ENCODE data around the gene SPP1.

The SPP1 gene

DNA sequence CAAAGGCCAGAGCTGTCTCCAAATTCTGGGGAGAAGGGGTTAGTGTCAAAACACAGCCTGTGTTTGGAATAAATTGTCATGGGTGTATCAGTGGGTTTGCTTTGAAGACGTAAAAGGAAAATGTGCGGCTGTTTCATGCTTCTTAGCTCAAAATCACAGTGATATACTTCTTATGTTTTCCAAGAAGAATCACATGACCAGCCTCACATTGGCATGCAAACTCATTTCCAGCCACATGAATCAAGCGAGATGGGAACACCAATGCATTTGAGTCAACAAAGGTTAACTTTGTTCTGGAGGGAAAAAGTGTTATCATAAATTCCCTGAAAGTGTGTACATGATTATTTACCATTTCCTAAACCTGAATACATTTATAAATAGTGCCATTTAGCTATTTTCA, 19.0 kb upstream of the SPP1 start:
- no peak for DNase-seq

DNA sequence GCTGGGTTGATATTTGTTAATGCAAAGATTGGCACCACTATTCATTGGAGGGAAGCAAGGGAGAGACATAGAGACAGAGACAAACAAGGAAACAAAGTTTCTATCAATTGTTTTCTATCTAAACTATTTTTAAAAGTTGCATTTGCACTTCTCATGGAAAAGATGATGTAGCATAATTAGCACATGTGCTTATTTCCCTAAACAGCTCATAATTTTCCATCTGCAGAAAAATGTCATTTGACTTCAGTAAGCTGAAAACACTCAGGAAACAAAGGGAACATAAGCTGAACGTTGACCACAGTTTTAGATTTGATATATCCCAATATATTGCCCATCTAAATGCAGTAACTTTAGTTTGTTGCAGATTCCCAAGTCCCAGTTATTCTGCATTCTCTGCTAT, 18.5 kb upstream of the SPP1 start:
- no peak for DNase-seq

DNA sequence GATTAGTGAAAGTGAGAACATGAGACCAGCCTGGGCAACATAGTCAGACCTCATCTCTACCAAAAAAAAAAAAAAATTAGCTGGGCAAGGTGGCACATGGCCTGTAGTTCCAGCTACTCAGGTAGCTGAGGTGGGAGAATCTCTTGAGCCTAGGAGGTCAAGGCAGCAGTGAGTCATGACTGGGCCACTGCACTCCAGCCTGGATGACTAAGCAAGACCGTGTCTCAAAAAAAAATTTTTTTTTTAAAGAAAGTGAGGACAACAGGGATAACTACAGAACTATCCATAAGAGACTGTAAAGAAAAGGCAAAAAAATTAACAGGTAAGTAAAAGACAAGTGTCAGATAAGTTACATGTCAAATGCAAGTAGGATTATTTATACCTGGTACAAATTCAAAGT, 13.5 kb upstream of the SPP1 start:
- peak in 1 of 2 experiments; percentile 11 for DNase-seq

DNA sequence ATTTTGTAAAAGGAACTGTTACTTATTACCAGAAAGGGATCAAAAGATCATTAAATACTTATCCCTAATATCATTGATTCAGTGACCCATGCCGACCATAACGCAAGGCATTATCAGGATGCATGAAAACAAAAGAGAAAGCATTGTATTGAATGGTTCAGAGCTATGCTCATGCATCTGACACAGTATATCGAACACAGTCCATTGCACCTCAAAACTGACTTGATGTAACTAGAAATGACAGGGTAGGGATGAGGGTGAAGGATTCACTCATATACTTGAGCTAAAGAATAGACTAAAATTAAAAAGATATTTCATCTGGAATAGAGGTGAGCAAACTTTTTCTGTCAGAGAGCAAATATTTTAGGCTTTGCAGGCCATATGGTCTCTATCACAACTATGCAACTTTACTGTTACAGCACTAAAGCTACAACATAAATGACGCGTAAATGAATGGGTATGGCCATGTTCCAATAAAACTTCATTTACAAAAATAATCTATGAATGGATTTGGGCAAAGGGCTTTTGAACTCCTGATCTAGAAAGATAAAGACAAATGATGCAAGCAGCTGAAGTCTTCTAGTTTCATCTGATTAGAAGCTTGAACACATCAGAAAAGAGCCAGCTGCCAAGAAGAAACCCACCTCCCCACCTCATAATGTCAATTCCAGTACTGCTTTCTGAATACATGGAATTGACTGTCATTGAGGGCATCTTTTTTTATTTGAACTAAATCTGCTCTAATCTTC, 12.9 kb upstream of the SPP1 start:
- no peak for DNase-seq

DNA sequence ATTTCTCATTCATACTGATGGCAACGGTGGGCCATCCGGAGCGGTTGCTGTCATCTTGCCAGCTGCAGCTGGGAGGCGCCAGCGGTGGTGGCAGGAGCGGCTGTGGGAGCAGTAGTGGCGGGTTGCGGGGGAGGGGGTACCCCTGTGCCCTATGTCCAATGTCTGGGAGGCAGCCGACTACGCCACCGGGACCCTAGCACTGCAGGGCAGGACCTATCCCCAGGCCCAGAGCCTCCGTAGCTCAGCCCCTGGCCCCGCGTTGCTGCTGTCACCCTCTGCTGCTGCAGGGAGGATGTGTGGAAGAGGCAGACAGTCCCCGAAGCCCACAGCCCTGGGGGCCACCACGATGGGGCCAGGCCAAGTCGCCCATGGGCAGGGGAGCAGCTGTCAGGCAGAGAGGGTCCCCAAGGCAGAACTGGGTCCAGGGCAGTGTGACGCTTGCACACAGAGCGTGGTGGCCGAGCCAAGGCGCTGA, 10.0 kb upstream of the SPP1 start:
- DNase-seq, result no peak

DNA sequence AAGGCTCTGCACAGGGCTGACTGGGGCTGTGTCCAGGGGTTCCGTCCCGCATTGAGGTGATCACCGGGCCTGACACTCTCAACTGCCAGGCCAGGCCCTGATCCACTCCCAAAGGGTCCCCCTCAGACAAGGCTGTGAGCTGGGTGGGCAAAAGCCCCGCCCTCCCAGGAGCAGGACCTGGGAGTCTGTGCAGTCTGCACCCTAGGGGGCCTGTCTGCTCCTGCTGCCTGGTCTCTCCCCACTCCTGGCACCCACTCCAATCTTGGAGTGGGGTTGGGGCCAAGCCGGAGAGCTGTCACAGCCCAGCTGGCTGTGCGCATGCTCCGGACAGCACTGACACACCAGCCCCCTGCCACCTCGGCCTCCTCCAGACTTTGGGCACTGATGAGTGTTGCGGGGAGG, 9.4 kb upstream of the SPP1 start:
- DNase-seq, result no peak

DNA sequence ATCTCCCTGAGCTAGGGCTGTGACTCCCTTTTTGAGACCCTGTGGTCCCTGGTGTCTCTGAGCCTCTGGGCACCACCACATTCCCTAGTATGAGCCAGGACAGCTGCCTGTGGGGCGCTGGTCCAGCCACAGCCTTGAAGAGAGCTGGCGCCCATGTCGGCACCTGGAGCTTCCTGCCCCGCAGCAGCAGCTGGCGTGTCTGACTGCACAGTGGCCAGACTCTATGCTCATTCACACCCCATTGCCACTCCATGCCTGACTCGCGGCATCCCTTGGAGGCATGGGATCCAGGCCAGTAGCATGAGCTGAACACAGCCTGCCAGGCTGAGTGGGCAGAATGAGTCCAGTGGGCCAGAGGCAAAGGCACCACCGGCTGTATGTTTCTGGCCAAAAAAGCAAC, 8.3 kb upstream of the SPP1 start:
- DNase-seq, result no peak

DNA sequence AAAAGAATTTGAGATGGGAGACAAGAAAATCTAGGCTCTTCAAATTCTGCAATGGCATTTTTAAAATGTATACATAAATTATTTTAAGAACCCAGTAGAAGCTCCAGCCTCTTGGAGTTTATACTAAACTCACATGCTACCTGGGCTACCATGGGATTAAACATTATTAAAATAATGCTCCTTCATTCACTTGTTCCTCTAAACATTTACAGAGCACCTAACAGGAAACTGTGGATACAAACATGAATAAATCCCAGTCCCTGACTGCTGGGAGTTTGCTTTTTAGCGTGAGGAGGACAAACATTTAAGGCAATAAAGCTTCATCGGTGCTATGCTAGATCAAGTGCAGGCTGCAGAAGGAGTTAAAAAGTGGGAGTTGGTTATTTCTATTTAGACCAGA, 5.4 kb upstream of the SPP1 start:
- DNase-seq, result no peak

DNA sequence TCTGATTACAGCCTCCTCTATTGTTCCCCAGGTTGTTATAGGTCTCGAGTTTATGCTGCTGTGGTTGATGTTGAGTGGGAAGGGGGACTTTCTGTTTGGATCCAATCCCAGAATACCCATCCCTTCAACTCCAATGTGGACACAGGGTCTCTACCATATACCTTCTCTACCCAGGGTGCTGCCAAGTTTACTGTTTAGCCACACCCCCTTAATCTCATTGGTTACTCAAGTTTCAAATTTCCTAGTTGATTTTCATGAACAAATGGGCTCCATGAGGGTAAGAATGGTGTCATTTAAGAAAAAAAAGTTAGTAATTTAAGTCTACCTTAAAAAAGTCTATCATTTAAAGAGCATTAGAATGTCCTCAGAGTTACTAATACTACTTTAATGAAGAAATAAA, 3.6 kb upstream of the SPP1 start:
- no peak for DNase-seq

DNA sequence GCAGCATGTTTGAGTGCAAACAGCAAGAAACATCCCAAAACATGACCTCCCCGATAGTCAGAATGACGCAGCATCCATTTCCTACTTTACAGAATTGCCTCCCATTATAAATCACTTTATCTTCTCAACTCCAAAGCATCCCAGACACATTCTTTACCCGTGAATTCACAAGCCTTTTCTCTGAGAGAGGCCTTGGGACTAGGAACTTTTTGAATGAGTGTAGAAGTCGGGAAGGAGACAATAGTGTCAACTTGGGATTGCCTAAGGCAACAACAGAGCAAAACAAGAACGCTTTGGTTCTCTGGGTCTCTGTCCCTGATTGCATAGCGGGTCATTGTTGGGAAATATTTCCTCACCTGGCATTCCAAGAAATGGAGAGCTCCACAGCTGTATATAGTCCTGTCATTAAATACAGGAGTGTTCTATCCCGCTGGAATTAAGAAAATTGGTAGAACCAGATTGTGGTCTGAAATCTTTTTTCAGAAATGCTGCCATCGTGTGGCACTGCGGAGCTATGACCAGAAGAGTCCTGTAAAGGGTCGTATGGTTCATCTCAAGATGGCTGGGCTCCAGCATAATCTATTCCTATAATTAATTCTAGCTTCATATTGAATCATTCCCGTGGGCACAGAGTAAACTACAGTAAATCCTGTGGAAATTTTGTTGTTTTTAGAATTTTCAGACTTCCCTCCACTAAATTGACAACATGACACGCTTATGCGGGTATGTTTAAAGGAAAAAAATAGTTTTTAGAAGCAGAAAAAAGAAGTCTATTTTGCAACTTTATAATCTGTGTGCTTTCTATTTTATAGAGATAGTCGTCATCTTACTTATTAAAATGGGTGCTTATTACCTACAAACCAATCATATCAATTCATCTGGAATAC, 2.0 kb upstream of the SPP1 start:
- DNase-seq, result peak; percentile 2 to 51

DNA sequence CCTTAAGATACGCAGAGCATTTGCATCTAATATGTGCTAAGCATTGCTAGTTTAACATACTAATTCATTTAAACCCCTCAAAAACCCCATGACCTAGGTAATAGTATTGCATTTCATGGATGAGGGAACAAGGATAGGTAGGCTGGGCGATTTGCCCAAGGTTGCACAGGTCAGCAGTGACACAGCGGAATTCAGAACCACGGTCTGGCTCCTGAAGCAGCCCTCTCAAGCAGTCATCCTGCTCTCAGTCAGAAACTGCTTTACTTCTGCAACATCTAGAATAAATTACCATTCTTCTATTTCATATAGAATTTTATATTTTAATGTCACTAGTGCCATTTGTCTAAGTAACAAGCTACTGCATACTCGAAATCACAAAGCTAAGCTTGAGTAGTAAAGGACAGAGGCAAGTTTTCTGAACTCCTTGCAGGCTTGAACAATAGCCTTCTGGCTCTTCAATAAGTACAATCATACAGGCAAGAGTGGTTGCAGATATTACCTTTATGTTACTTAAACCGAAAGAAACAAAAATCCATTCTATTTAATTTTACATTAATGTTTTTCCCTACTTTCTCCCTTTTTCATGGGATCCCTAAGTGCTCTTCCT, 555 bp upstream of the SPP1 start:
- no peak for DNase-seq

DNA sequence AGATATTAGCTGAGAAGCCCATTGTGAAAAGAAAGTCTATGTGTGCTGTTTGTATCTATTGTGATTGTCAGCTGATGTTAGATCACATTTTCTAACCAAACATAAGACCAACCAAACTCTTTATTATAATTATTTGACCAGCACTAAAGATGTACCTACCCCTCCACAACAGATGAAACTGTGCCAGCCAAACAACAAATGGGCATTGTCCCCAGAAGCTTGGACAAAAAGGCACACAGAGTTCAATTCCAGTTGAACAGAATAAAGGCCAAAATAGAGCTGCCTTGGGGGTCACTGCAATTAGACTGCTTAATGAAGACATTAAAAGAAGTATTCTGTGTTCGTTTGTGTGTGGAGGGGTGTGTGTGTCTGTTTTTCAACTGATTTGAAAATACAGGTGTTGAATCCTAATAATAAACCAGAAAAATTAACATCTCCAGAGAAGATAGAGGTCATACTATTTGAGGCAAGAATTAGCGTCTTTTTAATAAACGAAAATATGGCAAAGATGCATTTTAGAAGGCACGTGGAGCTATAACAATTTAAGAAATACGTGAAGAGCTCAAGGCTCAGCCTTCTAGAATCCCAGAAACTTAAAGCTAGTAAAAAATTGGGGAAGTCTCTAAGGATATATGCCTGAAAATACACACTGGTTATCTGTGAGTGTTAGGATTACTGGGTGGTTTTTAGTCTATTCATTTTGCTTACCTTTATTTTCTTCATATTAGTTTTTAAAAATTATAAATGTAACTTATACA, 2.2 kb downstream of the SPP1 start:
- DNase-seq, result no peak

DNA sequence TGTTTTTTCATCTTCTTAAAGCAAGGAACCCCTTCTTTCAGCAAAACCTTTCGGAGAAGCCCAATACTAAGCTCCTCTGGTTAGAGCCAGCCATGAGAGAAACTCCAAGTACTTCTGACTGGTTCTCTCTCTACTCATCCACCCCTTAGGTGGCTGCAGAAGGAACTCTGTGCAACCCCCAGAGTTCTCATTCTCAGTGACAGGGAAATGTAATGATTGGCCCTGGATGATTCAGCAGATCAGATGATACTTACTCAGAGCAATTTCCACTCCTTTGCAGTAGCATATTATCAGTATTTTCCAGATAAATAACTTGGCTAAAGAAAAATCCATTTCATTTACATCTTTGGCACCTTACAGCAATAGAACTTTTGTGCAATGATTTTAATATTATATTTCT, 3.2 kb downstream of the SPP1 start:
- DNase-seq, result no peak

DNA sequence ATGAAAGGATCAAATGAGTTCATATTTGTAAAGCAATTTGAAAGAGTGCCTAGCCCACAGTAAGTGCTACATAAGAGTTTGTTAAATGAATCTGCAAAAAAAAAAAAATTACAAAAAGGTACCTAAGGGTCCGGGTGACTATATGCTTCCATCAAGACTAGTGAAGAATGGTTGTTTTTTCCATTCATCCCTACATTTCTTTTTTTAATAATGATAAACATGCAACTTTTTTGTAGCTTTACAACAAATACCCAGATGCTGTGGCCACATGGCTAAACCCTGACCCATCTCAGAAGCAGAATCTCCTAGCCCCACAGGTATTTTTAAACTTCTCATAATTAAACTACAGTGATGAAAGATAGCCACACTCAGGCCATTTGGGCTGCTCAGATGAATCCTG, 4.3 kb downstream of the SPP1 start:
- DNase-seq, result no peak

DNA sequence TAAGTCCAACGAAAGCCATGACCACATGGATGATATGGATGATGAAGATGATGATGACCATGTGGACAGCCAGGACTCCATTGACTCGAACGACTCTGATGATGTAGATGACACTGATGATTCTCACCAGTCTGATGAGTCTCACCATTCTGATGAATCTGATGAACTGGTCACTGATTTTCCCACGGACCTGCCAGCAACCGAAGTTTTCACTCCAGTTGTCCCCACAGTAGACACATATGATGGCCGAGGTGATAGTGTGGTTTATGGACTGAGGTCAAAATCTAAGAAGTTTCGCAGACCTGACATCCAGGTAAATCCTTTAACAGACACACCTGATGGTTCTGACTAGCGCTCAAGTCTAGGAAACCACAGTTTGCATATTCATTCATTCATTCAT, 6.0 kb downstream of the SPP1 start:
- no peak for DNase-seq

DNA sequence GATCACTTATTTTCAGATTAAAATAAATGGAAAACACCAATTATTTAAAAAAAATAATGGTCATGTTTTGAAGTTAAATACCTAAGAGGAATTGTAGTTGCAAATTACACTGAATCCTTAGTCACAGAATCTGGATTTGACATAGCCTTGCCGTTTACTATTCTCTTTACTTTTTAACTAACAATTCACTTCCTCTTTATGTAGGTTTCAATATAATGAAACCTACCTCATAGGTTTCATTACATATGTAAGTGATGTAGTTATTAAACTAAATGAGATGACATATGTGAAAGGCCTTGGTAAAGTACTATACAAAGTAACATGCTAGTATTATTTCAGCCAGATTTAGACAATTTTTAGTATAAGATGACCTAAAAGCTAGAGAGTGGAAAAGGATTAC, 6.5 kb downstream of the SPP1 start:
- no peak for DNase-seq

DNA sequence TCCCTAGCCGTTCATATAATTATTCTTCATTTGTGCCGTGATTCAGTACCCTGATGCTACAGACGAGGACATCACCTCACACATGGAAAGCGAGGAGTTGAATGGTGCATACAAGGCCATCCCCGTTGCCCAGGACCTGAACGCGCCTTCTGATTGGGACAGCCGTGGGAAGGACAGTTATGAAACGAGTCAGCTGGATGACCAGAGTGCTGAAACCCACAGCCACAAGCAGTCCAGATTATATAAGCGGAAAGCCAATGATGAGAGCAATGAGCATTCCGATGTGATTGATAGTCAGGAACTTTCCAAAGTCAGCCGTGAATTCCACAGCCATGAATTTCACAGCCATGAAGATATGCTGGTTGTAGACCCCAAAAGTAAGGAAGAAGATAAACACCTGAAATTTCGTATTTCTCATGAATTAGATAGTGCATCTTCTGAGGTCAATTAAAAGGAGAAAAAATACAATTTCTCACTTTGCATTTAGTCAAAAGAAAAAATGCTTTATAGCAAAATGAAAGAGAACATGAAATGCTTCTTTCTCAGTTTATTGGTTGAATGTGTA, 7.0 kb downstream of the SPP1 start:
- DNase-seq, result no peak

DNA sequence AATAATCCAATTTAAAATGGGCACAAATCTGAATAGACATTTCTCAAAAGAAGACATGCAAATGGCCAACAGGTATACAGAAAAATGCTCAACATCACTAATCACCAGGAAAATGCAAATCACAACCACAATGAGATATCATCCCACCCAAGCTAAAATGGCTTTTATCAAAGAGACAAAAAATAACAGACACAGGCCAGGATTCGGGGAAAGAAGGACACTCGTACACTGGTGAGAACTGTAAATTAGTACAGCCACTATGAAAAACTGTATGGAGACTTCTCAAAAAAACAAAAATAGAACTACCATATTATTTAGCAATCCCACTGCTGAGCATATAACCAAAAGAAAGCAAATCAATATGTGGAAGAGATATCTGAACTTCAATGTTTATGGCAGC, 8.5 kb downstream of the SPP1 start:
- no peak for DNase-seq

DNA sequence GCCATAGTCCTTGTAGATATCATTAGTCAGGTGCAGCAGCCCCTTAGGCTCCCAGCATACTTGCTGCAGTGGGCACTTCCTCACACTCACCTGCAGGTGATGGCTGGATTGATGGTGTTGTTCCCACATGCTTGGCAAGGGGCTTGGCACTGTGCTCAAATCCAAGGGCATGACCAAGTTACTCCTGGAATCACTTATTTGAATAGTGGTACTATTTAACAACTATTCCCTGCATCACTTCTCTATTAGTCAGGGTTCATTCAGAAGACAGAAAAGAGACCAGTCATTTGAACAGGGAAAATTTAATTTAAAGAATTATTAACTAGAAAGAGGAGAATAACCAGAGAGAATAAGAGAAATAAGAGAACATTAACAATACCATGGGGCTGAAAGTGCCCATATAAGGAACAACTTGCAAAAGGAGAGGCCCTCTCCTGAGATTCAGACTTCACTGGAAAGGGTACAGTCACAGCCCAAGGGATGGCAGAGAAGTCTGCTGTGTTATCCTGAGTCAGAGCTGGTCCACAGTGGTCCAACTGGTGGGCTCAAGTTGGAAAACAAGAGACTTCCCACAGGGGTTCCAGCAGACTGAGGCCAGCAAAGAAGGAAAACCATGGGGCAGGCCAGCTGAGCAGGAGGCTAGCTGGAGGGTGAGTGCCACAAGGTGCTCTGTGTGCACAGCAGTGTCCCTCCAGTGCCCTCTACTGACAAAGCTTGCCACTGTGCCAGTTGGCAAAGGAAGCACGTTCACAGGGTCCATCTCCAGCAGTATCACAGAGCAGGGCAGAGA, 9.8 kb downstream of the SPP1 start:
- DNase-seq, result peak in 1 of 2 experiments; percentile 48

DNA sequence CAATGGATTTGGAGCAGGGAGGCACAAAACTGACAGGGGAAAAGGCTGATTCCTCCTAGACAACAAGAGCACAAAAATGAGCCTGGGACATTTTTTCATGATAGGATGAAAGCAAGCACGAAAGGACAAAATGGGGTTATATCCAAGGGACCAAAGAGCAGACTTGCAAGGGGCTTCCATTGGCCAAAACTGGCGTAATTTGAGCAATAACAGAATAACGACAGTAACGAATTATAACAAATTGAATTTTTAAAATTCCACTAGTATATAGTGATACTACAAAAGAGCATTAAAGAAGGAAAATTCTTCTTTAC, 10.3 kb downstream of the SPP1 start:
- no peak for DNase-seq

DNA sequence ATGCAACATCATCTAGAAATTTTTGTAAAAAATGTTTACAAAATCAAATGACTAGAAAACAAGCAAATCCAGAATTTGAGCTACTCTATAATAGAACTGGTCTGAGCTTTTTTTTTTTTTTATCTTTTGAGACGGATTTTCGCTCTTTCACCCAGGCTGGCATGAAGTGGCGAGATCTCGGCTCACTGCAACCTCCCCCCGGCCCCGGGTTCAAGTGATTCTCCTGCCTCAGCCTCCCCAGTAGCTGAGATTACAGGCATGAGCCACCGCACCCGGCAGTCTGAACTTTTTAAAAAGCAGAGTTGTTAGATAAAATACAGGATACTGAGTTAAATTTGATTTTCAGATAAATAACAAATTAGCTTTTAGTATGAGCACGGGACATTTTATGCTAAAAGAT, 11.0 kb downstream of the SPP1 start:
- DNase-seq, result no peak

DNA sequence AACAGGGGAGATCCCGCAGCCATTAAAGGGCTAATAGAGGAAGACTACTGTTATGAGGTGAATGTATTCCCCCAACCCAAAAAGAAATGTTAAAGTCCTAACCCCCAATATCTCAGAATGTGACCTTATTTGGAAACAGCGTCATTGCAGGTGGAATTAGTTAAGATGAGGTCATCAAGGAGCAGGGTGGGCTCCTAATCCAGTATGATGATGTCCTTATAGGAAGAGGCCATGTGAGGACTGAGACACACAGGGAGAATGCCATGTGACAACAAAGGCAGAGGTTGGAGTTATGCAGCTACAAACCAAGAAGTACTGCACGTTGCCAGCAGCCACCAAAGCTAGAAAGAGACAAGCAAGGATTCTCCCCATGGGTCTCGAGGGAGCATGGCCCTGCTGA, 14.3 kb downstream of the SPP1 start:
- no peak for DNase-seq

Measured in SW 1271 (cell line).